OCI-LY3 (cell line): ENCODE data around the gene ZNF326.

Source experiments
- H2AFZ ChIP-seq: fragments of 200-600, 300-600 bp; shearing (Covaris generic); 2 replicates; pipeline ENCODE4 v1.6.0; 2014; ENCODE audit warnings: antibody characterized with exemption, low read depth, low read length
- H3K27ac ChIP-seq: fragments of 200-600, 300-600 bp; sonication (generic); 2 replicates; pipeline ENCODE4 v1.5.1; 2014; ENCODE audit warnings: mild to moderate bottlenecking, low read length, moderate library complexity, mixed read lengths
- H3K27me3 ChIP-seq: fragments of 200-600, 300-600 bp; sonication (generic); 2 replicates; pipeline ENCODE4 v1.6.1; 2014; ENCODE audit warnings: low read depth, low read length, mixed read lengths
- H3K36me3 ChIP-seq: fragments of 200-600, 300-600 bp; sonication (generic); replicated peaks from 2 replicates; pipeline ENCODE3; 2014; ENCODE audit warnings: low read depth, low read length, mixed read lengths
- H3K4me1 ChIP-seq: fragments of 300-600, 200-600 bp; sonication (generic); 2 replicates; pipeline ENCODE4 v1.6.1; 2014; ENCODE audit warnings: low read length, mixed read lengths
- H3K4me2 ChIP-seq: fragments of 200-600, 300-600 bp; sonication (generic); 2 replicates; pipeline ENCODE4 v1.6.1; 2014; ENCODE audit warnings: low read length, mixed read lengths
- H3K4me3 ChIP-seq: fragments of 300-600, 200-600 bp; sonication (generic); 2 replicates; pipeline ENCODE4 v1.5.1; 2014; ENCODE audit warnings: antibody characterized with exemption, mild to moderate bottlenecking, low read length, moderate library complexity
- H3K79me2 ChIP-seq: fragments of 300-600, 200-600 bp; shearing (Covaris generic); 2 replicates; pipeline ENCODE4 v1.6.1; 2014; ENCODE audit warnings: mild to moderate bottlenecking, low read length, mixed read lengths
- H3K9ac ChIP-seq: fragments of 300-600, 200-600 bp; shearing (Covaris generic); 2 replicates; pipeline ENCODE4 v1.6.0; 2014; ENCODE audit warnings: mild to moderate bottlenecking, low read length, moderate library complexity
- H3K9me3 ChIP-seq: fragments of 200-600, 300-600 bp; shearing (Covaris generic); 2 replicates; pipeline ENCODE4 v1.6.1; 2014; ENCODE audit warnings: low read length, mixed read lengths; ENCODE audit not compliant: insufficient read depth
- H4K20me1 ChIP-seq: fragments of 200-600, 300-600 bp; sonication (generic); 2 replicates; pipeline ENCODE4 v1.6.1; 2016; ENCODE audit warnings: low read length, mixed read lengths; ENCODE audit not compliant: insufficient read depth
- CTCF ChIP-seq: fragments of 200-600, 300-600 bp; sonication (generic); IDR thresholded peaks from 2 replicates; pipeline ENCODE4 v1.5.1; 2014; ENCODE audit warnings: antibody characterized with exemption, low read length, low read depth
- EZH2phosphoT487 ChIP-seq: fragments of 200-600 bp; shearing (Covaris generic); IDR thresholded peaks from 2 replicates; pipeline ENCODE4 v1.6.1; 2018; ENCODE audit warnings: antibody characterized with exemption, mixed run types, low read depth

ZNF326 gene

DNA sequence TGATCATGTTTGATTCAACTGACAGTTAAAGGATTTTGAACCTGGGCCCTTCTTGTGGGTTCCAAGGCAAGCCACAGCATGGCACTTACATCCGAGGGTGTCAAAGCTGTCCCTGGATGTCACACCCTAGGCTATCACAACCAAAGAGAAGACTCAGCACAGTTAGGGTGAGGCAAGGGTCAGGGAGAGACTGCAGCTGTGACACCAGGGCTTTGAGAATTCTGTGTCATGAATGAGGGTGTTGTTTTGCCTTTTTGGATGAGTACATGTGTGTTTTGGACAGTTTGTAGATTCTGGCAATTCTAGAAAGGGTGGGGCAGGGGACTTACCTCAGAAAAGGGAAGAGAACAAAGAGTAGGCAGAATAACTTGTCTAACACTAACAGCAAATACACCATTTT is 37.8 kb upstream of the ZNF326 start:
- Histone ChIP-seq H3K9ac (no peak overlapping the region), H3K4me3 (no peak overlapping the region), H3K36me3 (no peaks in the 10 kb centered on the region), H3K4me2 (no peak overlapping the region), H3K27me3 (no peaks in the 10 kb centered on the region), H3K4me1 (peaks cover 14% of the 10 kb centered on the region), H3K27ac (no peak overlapping the region), H4K20me1 (no peaks in the 10 kb centered on the region), H3K9me3 (no peaks in the 10 kb centered on the region), H2AFZ (no peak overlapping the region), H3K79me2 (no peaks in the 10 kb centered on the region)
- TF ChIP-seq EZH2phosphoT487 (no peak), CTCF (no peak)

DNA sequence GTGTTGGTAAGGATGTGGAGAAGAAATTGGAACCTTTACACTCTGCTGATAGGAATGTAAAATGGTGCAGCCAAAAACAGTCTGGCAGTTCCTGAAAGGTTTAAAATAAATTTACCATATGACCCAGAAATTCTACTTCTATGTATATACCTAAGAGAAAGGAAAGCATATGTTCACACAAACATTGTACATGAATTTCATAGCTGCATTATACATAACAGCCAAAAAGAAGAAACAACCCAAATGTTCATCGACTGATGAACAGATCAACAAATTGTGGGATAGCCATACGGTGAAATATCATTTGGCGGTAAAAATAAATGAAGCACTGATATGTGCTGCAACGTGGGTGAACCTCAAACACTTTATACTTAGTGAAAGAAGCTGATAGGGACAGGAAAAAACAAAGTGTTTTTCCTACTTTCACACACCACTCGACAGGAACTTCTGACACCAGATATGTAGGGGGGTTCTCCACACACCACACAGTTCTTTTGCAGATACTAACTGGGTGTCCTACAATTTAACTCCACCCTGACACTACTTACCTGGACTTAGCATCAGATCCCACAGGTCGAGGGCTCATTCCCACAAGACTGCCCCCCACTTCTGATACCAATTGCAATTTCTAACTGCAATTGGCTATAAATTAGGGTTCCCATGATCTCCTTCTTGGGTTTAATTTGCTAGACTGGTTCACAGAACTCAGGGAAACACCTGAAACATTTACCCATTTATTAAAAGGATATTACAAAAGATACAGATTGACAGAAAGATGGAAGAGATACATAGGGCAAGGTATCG is 35.9 kb upstream of the ZNF326 start:
- Histone ChIP-seq H4K20me1 (no peaks in the 10 kb centered on the region), H3K27ac (no peak overlapping the region), H2AFZ (no peak overlapping the region), H3K36me3 (no peaks in the 10 kb centered on the region), H3K27me3 (no peaks in the 10 kb centered on the region), H3K4me2 (no peak overlapping the region), H3K9ac (no peak overlapping the region), H3K9me3 (no peaks in the 10 kb centered on the region), H3K4me3 (no peak overlapping the region), H3K79me2 (no peaks in the 10 kb centered on the region), H3K4me1 (no peaks in the 10 kb centered on the region)
- TF ChIP-seq EZH2phosphoT487 = no peak
- TF ChIP-seq CTCF = no peak

DNA sequence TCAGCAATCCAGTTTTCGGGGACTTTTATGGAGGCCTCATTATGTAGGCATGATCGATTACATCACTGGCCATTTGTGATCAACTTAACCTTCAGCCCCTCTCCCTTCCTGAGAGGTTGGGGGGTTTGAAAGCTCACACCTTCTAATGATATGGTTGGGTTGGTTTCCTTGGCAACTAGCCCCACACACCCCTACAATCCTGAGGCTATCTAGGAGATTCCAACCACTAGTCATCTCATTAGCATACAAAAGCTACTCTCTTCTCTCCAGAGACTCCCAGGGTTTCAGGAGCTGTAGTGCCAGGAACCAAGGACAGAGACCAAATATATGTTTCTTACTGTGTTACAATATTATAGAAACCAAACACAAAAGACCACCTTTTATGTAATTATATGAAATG is 35.2 kb upstream of the ZNF326 start:
- H3K4me2 ChIP-seq = no peak overlapping the region
- no peak overlapping the region for H2AFZ ChIP-seq
- no peaks in the 10 kb centered on the region for H3K9me3 ChIP-seq
- no peaks in the 10 kb centered on the region for H4K20me1 ChIP-seq
- H3K9ac ChIP-seq = no peak overlapping the region
- H3K27ac ChIP-seq = no peak overlapping the region
- TF ChIP-seq CTCF (no peak), EZH2phosphoT487 (no peak)
- no peaks in the 10 kb centered on the region for H3K79me2 ChIP-seq
- no peaks in the 10 kb centered on the region for H3K36me3 ChIP-seq
- no peaks in the 10 kb centered on the region for H3K27me3 ChIP-seq
- H3K4me1 ChIP-seq = no peaks in the 10 kb centered on the region
- H3K4me3 ChIP-seq = no peak overlapping the region

- Histone ChIP-seq H3K9me3 (no peaks in the 10 kb centered on the region), H3K79me2 (no peaks in the 10 kb centered on the region), H3K4me1 (peaks cover 9% of the 10 kb centered on the region), H4K20me1 (no peaks in the 10 kb centered on the region), H3K4me3 (no peak overlapping the region), H3K27ac (no peak overlapping the region), H3K36me3 (no peaks in the 10 kb centered on the region), H3K9ac (no peak overlapping the region), H3K4me2 (no peak overlapping the region), H3K27me3 (no peaks in the 10 kb centered on the region), H2AFZ (no peak overlapping the region)
- TF ChIP-seq CTCF (no peak), EZH2phosphoT487 (no peak)
Measured at GRCh38 chr1:89962024-89962741, 32.7 kb upstream of the ZNF326 start.
